GM21786 (cell line): Measurements from ENCODE around the gene ALDH1L2.
A peak's percentile ranks its signal among the peaks of the same experiment; 100 is the strongest.
"Not testable (repeated sequence)": the region's sequence is repeated elsewhere in the genome, so short reads cannot be mapped to it uniquely, and the experiment has no call there.

Experiments
- ATAC-seq: cut with Tn5 transposase; IDR thresholded peaks from one replicate; pipeline ENCODE4 v1.9.1; 2021; ENCODE audit not compliant: unreplicated experiment

ALDH1L2 gene

GRCh38 chr12:104986022-104986941, 98.0 kb downstream of the ALDH1L2 start, which contains the start of gene NOPCHAP1:
TSS of gene NOPCHAP1 (plus strand) at chr12:104986316. CDS start at chr12:104986353, 37 bp downstream.
- peak; percentile 97 for ATAC-seq

DNA sequence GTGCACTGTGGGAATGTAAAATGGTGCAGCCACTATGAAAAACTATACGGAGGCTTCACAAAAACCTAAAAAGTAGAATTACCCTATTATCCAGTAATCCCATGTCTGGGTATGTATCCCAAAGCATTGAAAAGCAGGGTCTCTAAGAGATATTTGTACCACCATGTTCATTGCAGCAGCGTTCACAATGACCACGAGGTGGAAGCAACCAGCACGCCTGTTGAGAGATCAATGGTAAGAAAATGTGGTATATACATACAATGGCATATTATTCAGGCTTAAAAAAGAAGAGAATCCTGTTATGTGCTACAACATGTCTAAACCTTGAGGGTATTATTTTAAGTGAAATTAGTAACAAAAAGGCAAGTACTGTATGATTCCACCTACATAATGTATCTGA, 99.1 kb downstream of the ALDH1L2 start:
- no peak for ATAC-seq

DNA sequence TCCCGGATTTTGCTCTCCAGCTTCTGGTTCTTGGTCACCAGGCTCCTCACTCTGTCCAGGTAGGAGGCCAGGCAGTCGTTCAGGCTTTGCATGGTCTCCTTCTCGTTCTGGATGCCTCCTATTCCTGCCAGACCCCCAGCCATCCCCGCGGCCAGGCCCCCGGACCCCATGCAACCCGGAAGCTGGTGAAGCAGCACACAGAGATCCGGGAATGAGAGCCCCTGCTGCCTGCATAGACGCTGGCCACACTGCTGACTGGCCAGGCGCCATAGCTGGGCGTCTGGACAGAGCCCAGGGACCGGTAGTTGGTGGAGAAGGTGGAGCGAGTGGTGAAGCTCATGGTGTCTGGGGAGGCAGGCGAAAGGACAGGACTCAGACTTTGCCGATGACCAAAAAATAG, 106.6 kb downstream of the ALDH1L2 start:
- not testable (repeated sequence) for ATAC-seq

DNA sequence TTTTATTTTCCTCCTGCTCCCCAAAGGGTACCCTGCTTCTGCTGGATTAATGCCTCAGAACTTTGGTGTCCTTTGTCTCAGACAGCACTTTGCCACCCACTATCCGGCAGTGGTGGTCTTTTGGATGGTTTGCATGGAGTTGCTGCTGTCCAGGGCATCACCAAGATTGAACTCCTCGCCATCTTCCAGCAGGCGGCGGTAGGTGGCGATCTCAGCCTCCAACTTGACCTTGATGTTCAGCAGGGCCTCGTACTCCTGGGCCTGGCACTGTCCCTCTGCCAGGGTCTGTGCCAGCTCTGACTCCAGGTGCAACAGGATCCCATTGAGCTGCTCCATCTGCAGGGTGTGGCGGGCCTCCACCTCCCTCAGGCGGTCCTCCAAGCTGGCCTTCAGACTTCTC, 107.6 kb downstream of the ALDH1L2 start:
- ATAC-seq: no peak

DNA sequence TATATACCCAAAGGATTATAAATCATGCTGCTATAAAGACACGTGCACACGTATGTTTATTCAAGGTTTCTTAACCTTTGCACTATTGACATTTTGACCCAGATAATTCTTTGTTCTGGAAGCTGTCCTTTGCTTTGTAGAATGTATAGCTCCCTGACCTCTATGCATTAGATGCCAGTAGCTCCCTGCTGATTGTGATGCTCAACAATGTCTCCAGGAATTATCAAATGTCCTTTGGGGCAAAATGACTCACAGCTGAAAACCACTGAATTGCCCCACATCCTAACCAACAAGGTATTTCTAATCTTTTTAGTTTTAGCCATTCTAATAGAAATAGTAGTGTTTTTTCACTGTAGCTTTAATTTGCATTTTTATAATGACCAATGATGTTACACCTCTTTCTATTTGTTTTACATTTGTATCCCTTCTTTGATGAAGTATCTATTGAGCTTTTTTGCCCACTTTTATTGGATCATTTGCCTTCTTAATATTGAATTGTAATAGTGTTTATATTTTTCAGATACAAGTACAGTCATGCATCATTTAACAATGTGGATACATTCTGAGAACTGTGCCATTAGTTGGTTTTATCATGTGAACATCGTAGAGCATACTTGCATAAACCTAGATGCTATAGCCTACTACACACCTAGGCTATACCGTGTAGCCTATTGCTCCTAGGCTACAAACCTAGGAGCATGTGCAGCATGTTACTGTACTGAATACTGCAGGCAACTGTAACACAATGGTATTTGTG, 108.5 kb downstream of the ALDH1L2 start:
- no peak for ATAC-seq

GRCh38 chr12:104974626-104975290, 109.5 kb downstream of the ALDH1L2 start:
- peak; percentile 99 for ATAC-seq

DNA sequence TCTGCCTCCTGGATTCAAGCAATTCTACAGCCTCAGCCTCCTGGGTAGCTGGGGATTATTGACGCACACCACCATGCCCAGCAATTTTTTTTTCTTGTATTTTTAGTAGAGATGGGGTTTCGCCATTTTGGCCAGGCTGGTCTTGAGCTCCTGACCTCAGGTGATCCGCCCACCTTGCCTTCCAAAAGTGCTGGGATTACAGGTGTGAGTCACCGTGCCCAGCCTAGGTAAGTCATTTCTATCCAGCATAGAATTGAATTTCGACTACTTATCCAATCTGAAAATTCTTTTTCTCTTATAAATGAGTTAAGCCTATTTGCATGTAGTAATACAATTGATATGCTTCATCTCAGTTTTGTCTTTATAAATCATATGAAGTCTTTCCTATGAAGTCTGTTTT, 111.0 kb downstream of the ALDH1L2 start:
- no peak for ATAC-seq

- no peak for ATAC-seq
Observed at GRCh38 chr12:104971306-104971705, 113.0 kb downstream of the ALDH1L2 start.
